Vagina (tissue), 2 donors: Measurements from ENCODE around the gene GRK4. TPM values are rescaled to one million over a fixed set of nuclear protein-coding genes. Genes with fewer than 3 reads are reported as not detected.

Source experiments
- DNase-seq, 2 donors: peaks; one replicate each; pipeline ENCODE4 v3.0.0-alpha.2; 2017; ENCODE audit errors: extremely low spot score in 2 of 2
- H3K27ac ChIP-seq: fragments of 200-600 bp; sonication (generic); one replicate; pipeline ENCODE4 v1.5.1; 2019
- H3K27me3 ChIP-seq: fragments of 200-600 bp; sonication (generic); one replicate; pipeline ENCODE4 v1.5.1; 2019
- H3K36me3 ChIP-seq, 2 donors: fragments of 200-600 bp; sonication (generic); one replicate each; pipeline ENCODE4 v1.5.1; 2017 to 2019
- H3K4me1 ChIP-seq: fragments of 200-600 bp; sonication (generic); one replicate; pipeline ENCODE4 v1.5.1; 2019
- H3K4me3 ChIP-seq, 2 donors: fragments of 200-600 bp; sonication (generic); 1 replicate in 1 of 2; 2 replicates in 1 of 2; pipeline ENCODE4 v1.5.1; 2016 to 2019
- H3K9me3 ChIP-seq: fragments of 200-600 bp; sonication (generic); one replicate; pipeline ENCODE4 v1.5.1; 2019
- POLR2A ChIP-seq, 2 donors: fragments of 450-650 bp; IDR thresholded peaks; one replicate each; pipeline ENCODE4 v1.6.1; 2017; ENCODE audit warnings: antibody characterized with exemption in 2 of 2, mild to moderate bottlenecking in 2 of 2, moderate library complexity in 2 of 2
- POLR2AphosphoS5 ChIP-seq, 2 donors: sonication (generic); formaldehyde crosslinking; IDR thresholded peaks; one replicate each; pipeline ENCODE4 v1.9.0; 2017; ENCODE audit warnings: antibody characterized with exemption in 2 of 2, mild to moderate bottlenecking in 2 of 2, low read depth in 1 of 2; ENCODE audit not compliant: insufficient read depth in 1 of 2
- intact Hi-C: fragments of 100-400 bp; cut with DNase I; formaldehyde crosslinking; loops from one replicate; pipeline ENCODE4 v1.15.1; 2023
- total RNA-seq: library from RNA; depleted of rRNA; stranded (reverse); fragments of >200 nt; gene quantifications from one replicate; pipeline ENCODE4 v1.2.3, GENCODE V29; 2016
- TF ChIP-seq, protein P1 (sequence below), 3 experiments: fragments of 450-650 bp in 2 of 3; fragments of 200-600 bp in 1 of 3; sonication (generic) in 1 of 3; IDR thresholded peaks; one replicate each; pipeline ENCODE4 v1.5.1; 2017 to 2019; ENCODE audit warnings: antibody characterized with exemption in 3 of 3, mild to moderate bottlenecking in 2 of 3, moderate library complexity in 2 of 3

GRK4 gene
- total RNA-seq, 1 donor from 2014 or later: 2.7 TPM

DNA sequence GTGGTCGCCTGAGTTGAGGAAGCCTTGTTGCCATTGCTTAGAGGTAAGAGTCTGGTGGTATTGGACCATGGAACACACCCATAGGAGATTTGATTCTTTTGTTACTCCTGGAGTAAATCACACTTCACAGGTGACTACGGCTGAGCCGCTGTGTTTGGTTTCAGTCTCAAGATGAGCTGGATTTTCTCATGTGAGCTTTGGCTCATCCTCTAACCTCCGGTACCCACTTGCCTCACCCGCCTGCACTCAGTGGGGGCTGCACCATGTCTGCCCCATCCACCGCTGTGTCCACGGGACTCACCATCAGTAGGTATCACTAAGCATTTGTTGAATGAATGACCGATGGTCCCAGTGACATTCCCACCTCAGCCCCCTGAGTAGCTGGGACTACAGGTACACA lies 58.3 kb downstream of the GRK4 start:
- intact Hi-C loops: no loop called here
- TF ChIP-seq POLR2A (IDR thresholded peaks at IDR 0.05): no peak
- no peak for TF ChIP-seq POLR2AphosphoS5 (IDR thresholded peaks at IDR 0.05; ENCODE audit: insufficient read depth in 1 of 2, low read depth in 1 of 2)
- TF ChIP-seq, protein P1, sequence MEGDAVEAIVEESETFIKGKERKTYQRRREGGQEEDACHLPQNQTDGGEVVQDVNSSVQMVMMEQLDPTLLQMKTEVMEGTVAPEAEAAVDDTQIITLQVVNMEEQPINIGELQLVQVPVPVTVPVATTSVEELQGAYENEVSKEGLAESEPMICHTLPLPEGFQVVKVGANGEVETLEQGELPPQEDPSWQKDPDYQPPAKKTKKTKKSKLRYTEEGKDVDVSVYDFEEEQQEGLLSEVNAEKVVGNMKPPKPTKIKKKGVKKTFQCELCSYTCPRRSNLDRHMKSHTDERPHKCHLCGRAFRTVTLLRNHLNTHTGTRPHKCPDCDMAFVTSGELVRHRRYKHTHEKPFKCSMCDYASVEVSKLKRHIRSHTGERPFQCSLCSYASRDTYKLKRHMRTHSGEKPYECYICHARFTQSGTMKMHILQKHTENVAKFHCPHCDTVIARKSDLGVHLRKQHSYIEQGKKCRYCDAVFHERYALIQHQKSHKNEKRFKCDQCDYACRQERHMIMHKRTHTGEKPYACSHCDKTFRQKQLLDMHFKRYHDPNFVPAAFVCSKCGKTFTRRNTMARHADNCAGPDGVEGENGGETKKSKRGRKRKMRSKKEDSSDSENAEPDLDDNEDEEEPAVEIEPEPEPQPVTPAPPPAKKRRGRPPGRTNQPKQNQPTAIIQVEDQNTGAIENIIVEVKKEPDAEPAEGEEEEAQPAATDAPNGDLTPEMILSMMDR (IDR thresholded peaks at IDR 0.05): no peak
- no peak overlapping the region for H3K27ac ChIP-seq
- H3K9me3 ChIP-seq: no peaks in the 10 kb centered on the region
- no peaks in the 10 kb centered on the region for H3K36me3 ChIP-seq
- H3K4me3 ChIP-seq: no peak overlapping the region
- no peaks in the 10 kb centered on the region for H3K27me3 ChIP-seq
- no peaks in the 10 kb centered on the region for H3K4me1 ChIP-seq
- no peak for DNase-seq

DNA sequence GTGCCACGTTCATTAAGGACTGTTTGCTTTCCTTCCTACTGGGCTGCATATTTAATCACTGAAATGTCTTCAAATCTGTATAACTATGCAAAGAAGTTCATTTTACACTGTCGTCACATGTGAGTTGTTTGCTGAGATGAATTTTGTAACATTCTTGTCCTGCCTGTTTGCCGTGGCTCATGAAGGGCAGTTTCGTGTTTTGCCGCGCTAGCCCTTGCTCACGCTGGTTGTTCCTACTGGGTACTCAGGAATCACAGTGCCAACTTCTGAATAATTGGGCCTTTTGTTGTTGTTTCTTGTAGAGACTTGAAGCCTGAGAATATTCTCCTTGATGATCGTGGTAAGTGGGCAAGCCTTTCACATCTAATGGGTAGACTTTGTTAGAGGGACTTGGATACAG lies 58.7 kb downstream of the GRK4 start:
- Histone ChIP-seq H3K4me1 (no peaks in the 10 kb centered on the region), H3K36me3 (no peaks in the 10 kb centered on the region), H3K27me3 (no peaks in the 10 kb centered on the region), H3K27ac (no peak overlapping the region), H3K4me3 (no peak overlapping the region), H3K9me3 (no peaks in the 10 kb centered on the region)
- intact Hi-C loops: no loop called here
- TF ChIP-seq POLR2A (IDR thresholded peaks at IDR 0.05) (no peak), POLR2AphosphoS5 (IDR thresholded peaks at IDR 0.05; ENCODE audit: insufficient read depth in 1 of 2, low read depth in 1 of 2) (no peak)
- TF ChIP-seq, protein P1 (IDR thresholded peaks at IDR 0.05): no peak
- DNase-seq: no peak

DNA sequence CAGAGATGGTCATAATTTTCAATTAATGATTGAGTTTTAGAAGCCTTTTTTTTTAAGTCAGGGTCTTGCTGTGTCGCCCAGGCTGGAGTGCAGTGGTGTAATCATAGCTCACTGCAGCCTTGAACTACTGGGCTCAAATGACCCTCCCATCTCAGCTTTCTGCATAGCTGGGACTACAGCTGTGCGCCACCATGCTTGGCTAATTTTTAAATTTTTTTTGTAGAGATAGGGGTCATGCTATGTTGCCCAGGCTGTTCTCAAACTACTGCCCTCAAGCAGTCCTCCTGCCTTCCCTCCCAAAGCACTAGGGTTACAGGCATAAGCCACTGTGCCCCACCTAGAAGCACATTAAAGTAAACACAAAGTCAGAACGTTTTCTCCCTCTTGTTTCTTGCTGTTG lies 59.3 kb downstream of the GRK4 start:
- Histone ChIP-seq H3K27me3 (no peaks in the 10 kb centered on the region), H3K27ac (no peak overlapping the region), H3K4me3 (no peak overlapping the region), H3K9me3 (no peaks in the 10 kb centered on the region), H3K4me1 (no peaks in the 10 kb centered on the region), H3K36me3 (no peaks in the 10 kb centered on the region)
- DNase-seq: no peak
- TF ChIP-seq, protein P1 (IDR thresholded peaks at IDR 0.05): no peak
- no peak for TF ChIP-seq POLR2AphosphoS5 (IDR thresholded peaks at IDR 0.05; ENCODE audit: insufficient read depth in 1 of 2, low read depth in 1 of 2)
- no peak for TF ChIP-seq POLR2A (IDR thresholded peaks at IDR 0.05)
- intact Hi-C loops: no loop called here

DNA sequence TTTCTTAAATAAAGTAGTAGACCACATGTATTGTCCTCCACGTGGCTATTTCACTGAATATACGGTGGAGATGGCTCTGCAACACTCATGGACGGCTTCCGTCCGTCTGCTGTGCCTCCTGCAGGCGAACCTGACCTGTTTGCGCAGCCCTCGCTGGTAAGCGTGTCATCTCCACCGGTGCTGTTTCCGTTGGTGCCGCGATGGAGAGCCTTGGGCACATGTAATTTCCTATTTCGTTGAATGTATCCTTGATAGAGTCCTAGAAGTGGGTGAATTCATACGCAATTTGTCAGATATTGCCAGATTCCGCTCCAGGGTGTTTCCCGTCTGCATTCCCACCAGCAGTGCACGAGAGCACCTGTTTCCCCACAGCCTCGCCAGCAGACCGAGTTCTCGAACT lies 62.5 kb downstream of the GRK4 start:
- Histone ChIP-seq H3K4me3 (no peak overlapping the region), H3K36me3 (no peaks in the 10 kb centered on the region), H3K27me3 (no peaks in the 10 kb centered on the region), H3K27ac (no peak overlapping the region), H3K4me1 (no peaks in the 10 kb centered on the region), H3K9me3 (no peaks in the 10 kb centered on the region)
- no peak for TF ChIP-seq POLR2A (IDR thresholded peaks at IDR 0.05)
- TF ChIP-seq, protein P1 (IDR thresholded peaks at IDR 0.05): no peak
- TF ChIP-seq POLR2AphosphoS5 (IDR thresholded peaks at IDR 0.05; ENCODE audit: insufficient read depth in 1 of 2, low read depth in 1 of 2): no peak
- DNase-seq: no peak
- intact Hi-C loops: no loop called here

DNA sequence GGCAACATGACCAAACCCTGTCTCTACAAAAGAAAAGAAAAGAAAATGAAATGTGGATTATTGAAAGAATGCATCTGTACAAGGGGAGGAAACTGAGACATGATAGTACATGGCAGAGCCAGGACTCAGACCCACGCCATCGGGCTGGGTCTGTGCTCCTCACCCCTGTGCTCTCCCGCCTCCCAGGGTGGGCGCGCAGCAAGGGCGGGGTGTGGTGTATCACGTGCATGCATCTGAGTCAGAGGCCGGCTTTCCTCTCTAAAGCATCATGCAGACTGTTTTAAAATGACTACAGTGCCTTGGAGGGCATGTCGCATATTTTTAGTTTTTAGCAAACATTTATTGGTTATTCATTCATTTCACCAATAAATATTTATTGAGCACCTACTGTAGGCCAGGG lies 63.2 kb downstream of the GRK4 start:
- H3K4me3 ChIP-seq: no peak overlapping the region
- H3K4me1 ChIP-seq: no peaks in the 10 kb centered on the region
- no peaks in the 10 kb centered on the region for H3K36me3 ChIP-seq
- no peak overlapping the region for H3K27ac ChIP-seq
- no peak for TF ChIP-seq POLR2AphosphoS5 (IDR thresholded peaks at IDR 0.05; ENCODE audit: insufficient read depth in 1 of 2, low read depth in 1 of 2)
- TF ChIP-seq, protein P1 (IDR thresholded peaks at IDR 0.05): no peak
- no peak for TF ChIP-seq POLR2A (IDR thresholded peaks at IDR 0.05)
- no peaks in the 10 kb centered on the region for H3K9me3 ChIP-seq
- no peak for DNase-seq
- H3K27me3 ChIP-seq: no peaks in the 10 kb centered on the region
- intact Hi-C loops: no loop called here
